GM18520 (cell line): ENCODE results near the gene PRKAG2.
"Not testable (repeated sequence)": the region's sequence is repeated elsewhere in the genome, so short reads cannot be mapped to it uniquely, and the experiment has no call there.

Experiments used
- ATAC-seq: cut with Tn5 transposase; IDR thresholded peaks from one replicate; pipeline ENCODE4 v1.9.1; 2021; ENCODE audit not compliant: unreplicated experiment

PRKAG2 gene

GRCh38 chr7:151541709-151542499, 335.0 kb downstream of the PRKAG2 start:
- ATAC-seq, result no peak

GRCh38 chr7:151540146-151540545, 336.8 kb downstream of the PRKAG2 start:
- no peak for ATAC-seq

- ATAC-seq, result peak; percentile 84
These were observed 337.7 kb downstream of the PRKAG2 start for GRCh38 chr7:151539088-151539671.

GRCh38 chr7:151537818-151538561, 338.9 kb downstream of the PRKAG2 start:
- ATAC-seq, result no peak

GRCh38 chr7:151536178-151536577, 340.7 kb downstream of the PRKAG2 start:
- not testable (repeated sequence) for ATAC-seq

GRCh38 chr7:151529842-151530241, 347.1 kb downstream of the PRKAG2 start:
- ATAC-seq, result no peak

- ATAC-seq, result no peak
These were observed 352.1 kb downstream of the PRKAG2 start for GRCh38 chr7:151524845-151525244.

GRCh38 chr7:151524331-151524730, 352.6 kb downstream of the PRKAG2 start:
- no peak for ATAC-seq

GRCh38 chr7:151520419-151521261, 356.3 kb downstream of the PRKAG2 start:
- no peak for ATAC-seq

- peak; percentile 67 for ATAC-seq
These were observed 357.0 kb downstream of the PRKAG2 start, which contains the start of gene RHEB for GRCh38 chr7:151519765-151520418. Gene RHEB (minus strand): TSS chr7:151519895. CDS start chr7:151519511, 384 bp downstream.

- peak; percentile 27 for ATAC-seq
These were observed 357.8 kb downstream of the PRKAG2 start for GRCh38 chr7:151518947-151519764.

- ATAC-seq, result no peak
These were observed 358.6 kb downstream of the PRKAG2 start for GRCh38 chr7:151518105-151518946.

GRCh38 chr7:151517601-151518104, 359.3 kb downstream of the PRKAG2 start:
- no peak for ATAC-seq

- ATAC-seq, result no peak
These were observed 361.7 kb downstream of the PRKAG2 start for GRCh38 chr7:151515276-151515565.

- ATAC-seq, result no peak
These were observed 362.2 kb downstream of the PRKAG2 start for GRCh38 chr7:151514461-151515275.

GRCh38 chr7:151513133-151513532, 363.8 kb downstream of the PRKAG2 start:
- no peak for ATAC-seq

- ATAC-seq, result no peak
These were observed 364.6 kb downstream of the PRKAG2 start for GRCh38 chr7:151512353-151512752.

- ATAC-seq, result no peak
These were observed 365.0 kb downstream of the PRKAG2 start for GRCh38 chr7:151511946-151512345.
